HG02840 (cell line): ENCODE measurements around the gene SLC29A4.
"Not testable (repeated sequence)": the region's sequence is repeated elsewhere in the genome, so short reads cannot be mapped to it uniquely, and the experiment has no call there.

Experiments used
- ATAC-seq: cut with Tn5 transposase; IDR thresholded peaks from one replicate; pipeline ENCODE4 v1.9.1; 2021; ENCODE audit warnings: mild to moderate bottlenecking, moderate library complexity, moderate number of reproducible peaks; ENCODE audit not compliant: unreplicated experiment, low FRiP score

Gene SLC29A4

DNA sequence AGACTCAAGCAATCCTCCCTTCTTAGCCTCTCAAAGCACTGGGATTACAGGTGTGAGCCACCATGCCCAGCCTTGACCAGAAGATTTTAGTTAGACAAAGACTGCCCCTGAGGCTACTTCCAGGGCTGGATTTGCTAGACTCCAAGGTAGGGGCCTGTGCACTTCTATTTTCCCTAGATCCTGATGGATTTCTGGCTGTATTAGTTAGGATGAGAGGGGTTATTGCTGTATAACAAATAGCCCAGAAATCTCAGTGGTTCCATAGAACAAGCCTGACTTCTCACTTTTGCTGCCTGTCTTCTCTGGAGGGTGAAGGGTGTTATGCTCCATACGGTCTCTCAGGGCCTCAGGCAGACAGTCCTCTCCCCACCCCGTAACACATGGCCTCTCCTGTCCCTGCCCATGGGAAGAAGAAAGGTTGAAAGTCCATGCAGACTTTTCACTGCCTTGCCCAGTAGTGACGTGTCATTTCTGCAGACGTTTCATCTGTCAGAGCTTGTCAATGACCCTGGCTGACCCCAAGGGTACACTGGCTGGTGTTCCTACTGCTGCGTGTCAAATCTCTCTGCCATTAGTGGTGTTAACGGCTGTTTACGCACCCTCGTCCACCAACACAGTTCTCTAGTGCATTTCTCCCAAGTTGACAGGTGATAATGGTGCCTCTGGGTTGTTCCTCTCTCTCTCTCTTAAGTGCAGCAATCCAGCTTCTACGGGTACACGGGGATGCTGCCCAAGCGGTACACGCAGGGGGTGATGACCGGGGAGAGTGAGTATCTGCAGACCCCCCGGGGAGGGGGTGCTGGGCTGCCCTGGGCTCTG lies 11.6 kb downstream of the SLC29A4 start:
- no peak for ATAC-seq

DNA sequence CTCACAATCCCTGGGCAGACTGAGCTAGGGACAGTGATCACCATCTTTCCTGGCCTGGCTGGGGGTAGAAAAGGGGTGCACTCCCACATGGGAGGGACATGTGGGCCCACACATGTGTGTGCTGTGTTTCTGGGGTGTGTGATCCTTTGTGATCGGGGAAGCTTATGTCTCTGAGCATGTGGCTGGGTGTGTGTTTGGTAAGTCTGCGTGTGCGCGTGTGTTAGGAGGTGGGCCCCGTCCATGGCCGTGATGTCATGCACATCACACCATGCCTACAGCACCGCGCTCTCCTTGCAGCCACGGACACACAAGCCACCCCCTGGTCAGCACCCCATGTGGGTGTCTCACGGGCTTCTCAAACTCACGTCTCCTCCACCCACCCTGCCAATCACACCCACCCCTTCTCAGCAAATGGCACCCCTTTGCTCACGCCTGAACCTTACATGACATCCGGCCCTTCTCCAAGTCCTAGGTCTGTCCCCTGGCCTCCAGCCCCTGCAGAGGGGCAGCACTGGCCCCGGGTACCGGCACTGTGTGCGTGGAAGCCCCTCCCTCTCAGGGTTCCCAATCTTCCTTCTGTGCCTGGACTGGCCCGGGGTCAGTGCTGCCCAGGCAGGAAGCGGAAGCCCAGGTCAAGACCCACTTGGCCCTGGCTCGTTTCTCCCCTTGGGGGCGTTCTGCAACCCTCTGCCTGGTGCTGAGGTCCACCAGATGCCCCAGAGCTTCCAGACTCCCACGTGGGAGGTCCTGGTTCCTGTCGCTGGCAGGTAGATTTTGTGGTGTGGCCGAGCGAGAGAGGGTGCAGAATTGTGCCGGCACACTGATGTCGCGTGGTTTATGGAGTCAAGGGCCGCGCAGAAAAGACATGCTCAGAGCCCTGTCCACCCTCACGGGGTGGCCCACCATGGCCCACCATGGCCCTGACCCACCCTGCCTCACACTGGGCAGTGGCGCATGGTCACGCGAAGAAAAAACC lies 12.6 kb downstream of the SLC29A4 start:
- ATAC-seq, result no peak

DNA sequence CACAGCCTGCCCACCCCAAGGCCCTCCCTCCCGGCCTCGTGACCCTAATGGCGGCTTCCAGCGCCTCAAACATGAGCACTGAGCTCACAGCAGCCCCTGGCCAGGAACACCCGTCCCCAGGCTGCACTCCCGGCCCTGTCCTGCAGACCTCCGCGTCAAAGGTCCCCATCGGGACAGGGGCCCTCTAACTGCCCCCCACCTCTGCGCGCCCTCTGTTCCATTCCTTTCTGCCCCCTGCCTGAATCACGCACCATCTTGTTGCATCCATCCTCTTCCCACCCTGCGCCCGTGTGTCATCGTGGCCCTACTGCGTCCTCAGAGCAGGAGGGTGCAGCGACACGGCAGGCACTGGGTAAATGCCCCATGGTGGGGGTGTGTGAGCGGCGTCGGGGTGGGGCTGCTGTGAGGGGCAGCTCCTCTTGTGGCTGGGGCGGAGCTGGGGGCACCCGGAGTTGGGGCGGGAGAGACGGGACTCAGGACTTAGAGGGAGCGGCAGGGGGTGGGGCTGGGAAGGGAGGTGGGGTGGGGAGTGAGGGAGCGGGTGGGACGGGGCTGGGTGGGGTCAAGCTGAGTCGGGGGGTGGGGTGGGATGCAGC lies 13.4 kb downstream of the SLC29A4 start:
- no peak for ATAC-seq

DNA sequence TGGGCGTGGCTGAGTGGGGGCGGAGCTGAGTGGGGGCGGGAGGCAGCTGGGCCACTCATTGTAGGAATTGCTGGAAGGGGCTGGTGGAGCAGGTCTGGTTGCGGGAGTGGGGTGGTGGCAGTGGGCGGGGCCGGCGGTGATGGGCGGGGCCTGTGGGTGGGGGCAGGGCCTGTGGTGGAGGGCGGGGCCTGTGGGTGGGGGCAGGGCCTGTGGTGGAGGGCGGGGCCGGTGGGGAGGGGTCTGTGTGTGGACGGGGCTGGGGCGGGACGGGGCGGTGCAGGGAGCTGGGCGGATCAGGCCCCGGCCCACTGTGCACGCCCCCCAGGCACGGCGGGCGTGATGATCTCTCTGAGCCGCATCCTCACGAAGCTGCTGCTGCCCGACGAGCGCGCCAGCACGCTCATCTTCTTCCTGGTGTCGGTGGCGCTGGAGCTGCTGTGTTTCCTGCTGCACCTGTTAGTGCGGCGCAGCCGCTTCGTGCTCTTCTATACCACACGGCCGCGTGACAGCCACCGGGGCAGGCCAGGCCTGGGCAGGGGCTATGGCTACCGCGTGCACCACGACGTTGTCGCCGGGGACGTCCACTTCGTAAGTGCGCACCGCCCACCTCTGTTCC lies 14.0 kb downstream of the SLC29A4 start:
- no peak for ATAC-seq

DNA sequence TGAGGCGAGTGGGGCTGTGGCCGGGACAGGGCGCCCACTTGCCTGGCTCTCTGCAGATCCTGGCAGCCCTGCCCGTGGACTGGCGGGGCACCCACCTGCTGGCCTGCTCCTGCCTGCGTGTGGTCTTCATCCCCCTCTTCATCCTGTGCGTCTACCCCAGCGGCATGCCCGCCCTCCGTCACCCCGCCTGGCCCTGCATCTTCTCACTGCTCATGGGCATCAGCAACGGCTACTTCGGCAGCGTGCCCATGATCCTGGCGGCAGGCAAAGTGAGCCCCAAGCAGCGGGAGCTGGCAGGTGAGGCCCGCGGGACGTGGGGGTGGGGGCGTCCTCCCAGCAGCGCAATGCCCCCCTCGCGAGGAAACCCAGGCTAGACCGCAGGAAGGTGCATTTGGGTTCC lies 17.6 kb downstream of the SLC29A4 start:
- no peak for ATAC-seq

DNA sequence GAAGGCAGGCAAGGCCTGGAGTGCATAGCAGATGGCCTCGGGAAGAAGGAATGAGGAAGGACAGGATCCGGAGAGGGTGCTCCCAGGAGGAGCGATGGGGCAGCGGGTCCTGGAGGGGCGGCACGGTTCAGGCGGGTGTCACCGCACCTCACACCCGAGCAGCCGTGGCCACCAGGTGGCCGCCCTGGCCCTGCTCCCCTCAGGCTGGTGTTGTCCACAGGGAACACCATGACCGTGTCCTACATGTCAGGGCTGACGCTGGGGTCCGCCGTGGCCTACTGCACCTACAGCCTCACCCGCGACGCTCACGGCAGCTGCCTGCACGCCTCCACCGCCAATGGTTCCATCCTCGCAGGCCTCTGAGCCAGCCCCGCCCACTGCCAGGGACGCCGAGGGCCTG lies 19.8 kb downstream of the SLC29A4 start:
- ATAC-seq, result no peak

DNA sequence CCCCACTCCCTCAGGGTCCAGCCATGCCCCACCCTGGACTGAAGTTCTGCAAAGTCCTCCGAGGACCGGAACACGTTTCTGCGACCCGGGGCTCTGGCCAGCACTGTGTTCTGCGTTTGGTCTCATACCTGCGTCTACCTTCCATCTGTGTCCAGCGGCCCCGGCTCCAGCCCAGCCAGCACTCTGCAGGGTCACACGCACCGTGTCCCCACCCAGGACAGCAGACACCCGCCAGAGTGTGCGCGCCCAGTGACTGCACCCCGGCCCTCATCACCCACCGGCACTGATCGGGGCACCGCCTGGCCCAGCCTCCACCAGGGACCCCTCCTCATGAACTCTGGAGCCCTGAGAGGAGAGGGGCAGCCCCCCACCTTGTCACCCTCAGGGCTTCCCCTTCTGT lies 20.3 kb downstream of the SLC29A4 start:
- no peak for ATAC-seq

DNA sequence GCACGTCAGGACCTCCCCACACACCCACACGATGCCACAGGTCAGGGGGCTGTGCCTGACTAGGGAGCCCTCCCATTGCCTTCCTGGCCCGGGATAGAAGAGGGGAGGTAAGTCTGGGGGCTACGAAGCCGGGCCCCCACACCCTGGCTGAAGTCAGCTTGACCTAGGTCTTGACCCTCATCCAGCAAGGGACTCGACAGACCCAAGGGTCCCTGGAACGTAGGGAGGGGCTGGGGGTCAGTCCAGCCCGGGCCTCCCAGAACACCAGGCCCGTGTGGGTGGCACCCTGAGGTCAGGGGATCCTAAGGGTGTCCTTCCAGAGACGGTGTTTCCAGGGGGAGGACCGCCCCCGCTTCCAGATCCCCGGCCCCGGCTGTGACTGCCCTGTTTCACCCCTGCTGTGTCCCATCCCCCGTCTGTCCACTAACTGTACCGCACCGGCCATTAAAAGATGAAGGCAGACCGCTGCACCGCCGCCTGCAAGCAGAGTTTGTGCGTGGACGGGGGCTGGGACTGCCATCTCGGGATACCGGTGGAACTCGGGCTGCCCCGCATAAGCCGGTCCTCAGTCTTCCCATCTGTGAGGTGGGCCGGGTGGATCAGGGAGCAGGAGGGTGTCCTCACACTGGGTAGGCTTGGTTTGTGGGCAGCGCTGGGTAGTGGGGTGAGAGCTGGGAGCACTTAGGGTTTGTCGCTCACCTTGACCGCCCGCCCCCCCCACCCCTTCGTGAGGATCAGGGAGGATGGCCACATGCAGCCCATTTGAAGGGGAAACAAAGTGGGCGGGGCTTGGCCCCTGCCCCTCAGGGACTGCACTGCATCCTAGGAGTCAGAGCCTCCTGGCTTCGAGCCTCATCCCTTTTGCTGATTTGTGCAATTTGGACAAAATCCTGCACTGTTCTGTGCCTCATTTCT lies 21.1 kb downstream of the SLC29A4 start:
- ATAC-seq, result no peak

DNA sequence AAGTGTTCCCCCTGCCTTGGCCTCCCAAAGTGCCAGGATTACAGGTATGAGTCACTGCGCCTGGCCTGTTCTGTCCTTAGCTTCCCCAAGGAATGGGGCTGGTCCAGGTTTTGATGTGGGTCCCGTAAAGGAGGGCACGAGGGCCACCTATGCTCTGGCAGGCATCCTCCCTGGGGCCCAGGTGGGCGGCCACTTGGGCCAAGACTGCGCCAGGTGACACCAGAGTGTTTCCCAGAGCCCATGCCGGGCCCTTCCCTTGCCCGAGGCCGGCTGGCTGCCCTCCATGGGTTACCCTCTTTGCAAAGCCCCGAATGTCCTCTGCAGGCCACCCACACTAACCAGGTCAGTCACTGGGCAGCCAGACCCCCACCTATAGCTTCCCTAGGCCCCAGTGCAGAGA lies 22.3 kb downstream of the SLC29A4 start:
- not testable (repeated sequence) for ATAC-seq

DNA sequence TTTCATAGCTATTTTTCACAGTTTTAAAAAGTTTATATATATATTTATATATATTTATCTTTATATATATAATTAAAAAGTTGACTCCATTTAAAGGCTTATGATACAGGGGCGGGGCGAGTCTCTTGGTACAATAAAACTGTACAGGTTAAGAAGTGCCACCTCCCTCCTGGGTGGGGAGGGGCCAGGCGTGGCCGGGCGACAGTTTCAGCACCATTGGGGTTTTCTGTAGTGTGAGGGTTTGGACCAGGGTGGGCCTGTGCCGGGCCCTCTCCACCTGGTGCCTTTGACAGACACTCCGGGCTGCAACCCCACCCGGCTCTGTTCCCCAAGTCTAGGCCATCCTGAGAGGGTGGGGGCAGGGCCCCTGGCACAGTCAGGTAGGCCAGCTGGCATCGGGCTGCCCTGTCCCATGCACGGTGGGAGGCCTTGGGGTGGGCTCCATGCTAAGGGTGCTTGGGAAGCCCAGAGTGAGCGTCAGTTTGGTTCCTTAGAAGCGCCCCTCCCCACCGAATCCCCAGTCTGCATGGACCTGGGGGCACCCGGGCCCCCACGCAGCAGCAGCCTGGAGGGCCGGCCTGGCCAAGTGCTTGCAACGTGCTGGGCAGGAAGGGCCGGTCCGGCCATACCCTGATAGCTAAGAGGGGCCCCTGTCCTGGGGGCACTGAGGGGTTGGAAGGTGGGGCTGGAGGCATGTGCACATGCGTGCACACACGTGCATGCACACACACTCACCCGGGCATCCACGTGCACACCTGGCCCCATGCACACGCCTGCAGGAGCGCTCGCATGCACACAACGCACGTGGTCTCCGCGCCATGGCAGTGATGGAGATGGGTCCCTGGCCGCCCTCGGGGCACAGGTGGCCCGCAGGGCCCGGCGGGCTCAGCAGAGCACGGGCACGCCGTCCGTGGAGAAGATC lies 24.7 kb downstream of the SLC29A4 start:
- ATAC-seq, result not testable (repeated sequence)

DNA sequence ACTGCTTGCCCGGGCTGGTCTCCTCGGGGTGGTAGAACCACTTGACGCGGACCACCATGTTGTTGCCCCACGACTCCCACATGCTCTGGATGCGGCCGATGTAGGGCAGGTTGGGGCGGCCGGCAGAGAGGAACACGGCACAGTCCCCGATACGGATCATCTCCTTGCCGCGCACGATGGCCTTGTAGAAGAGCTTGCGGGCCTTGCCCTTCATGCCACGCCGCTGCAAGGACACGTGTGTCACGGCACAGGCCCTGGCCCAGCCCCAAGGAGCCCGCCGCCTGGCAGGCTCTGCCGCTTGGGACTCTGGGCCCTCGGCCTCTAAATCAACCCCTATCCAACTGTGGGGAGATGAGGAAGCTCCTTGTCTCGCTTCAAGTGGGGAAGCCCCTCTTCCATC lies 26.4 kb downstream of the SLC29A4 start:
- no peak for ATAC-seq

DNA sequence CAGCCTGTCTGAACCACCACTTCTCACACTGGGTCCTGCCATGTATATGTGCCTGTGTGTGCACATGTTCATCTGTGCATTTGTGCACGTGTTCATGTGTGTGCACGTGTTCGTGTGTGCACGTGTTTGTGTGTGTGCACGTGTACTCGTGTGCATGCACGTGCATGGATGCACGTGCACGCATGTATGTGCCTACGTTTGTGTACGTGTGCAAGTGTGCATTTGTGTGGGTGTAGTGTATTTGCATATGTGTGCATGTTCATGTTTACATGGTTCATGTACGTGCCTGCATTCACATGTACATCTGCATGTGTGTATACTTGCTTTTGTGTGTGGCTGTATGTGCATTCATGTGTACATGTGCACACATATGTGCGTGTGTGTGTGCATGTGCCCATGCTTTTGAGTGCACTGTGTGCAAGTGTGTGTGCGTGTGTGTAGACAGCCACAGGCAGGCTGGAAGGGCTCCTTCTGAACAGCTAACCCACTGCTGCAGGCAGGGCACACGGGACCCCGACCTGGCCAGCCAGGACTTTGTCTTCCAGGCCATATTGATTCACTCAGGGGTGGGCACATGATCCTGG lies 28.2 kb downstream of the SLC29A4 start:
- ATAC-seq, result no peak

DNA sequence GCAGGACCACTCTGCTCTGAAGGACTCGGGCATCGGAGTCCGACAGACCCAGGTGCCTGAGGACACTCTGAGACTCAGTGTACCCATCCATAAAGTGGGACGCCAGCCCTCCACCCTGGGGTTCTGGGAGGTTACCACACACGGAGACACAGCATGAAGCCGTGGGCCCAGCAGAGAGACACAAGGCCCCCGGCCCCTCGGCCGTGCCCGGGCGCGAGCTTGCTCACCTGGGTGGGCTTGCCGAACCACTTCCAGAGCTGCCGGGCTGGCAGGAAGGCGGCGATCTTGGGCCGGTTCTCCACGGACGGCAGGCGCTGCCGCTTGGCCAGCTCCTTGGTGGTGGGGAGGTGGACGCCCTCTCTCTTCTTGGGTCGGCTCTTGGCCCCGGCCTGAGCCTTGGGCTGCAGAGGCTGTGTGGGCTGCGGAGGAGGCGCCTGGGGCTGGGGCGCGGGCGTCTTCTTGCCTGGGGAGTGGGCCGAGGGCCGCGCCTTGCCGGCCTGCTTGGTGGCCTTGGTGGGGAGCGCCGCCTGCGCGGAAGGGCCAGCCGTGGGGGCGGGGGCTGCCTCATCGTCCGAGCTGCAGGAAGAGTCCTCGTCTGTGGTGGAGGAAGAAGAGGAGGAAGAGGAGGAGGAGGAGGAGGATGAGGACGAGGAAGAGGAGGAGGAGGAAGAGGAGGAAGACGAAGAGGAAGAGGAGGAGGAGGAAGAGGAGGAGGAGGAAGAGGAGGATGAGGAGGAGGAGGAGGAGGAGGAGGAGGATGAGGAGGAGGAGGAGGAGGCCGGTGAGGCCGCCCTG lies 29.7 kb downstream of the SLC29A4 start:
- not testable (repeated sequence) for ATAC-seq

DNA sequence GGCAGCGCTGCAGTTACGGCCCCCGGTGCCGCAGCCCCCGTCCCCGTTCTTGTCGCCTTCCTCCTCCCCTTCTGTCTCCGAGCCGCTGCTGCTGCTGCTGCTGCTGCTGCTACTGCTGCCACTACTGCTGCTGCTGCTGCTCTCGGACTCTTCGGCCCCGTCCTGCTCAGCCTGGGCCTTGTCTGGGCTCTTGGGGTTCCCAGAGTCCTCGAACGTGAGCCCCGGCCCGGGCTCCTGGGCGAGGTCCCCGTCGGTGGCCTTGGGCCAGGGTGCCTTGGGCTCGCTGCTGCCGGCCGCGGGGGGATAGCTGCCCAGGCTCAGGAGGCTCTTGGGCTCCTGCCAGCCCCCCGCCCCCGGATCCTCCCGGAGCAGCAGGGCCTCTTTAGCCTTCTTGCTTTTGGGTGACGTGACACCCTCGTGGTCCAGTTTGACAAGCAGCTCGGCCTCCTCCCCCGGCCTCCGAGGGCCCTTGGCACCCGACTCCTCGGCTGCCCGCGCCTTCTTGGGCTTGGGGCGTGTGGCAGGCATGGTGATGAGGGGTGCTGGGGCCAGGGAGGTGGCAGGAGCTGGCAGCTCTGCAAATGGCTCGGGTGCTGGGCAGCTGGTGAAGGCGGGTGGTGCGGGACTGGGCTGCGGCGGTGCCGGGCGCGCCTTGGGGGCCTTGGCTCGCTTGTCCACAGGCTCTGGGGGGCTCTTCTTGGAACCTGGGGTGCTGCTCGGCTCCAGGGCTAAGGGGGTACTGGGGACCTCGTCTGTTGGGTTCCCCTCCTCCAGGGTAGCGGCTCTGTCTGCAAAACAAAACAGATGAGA lies 30.5 kb downstream of the SLC29A4 start:
- not testable (repeated sequence) for ATAC-seq

DNA sequence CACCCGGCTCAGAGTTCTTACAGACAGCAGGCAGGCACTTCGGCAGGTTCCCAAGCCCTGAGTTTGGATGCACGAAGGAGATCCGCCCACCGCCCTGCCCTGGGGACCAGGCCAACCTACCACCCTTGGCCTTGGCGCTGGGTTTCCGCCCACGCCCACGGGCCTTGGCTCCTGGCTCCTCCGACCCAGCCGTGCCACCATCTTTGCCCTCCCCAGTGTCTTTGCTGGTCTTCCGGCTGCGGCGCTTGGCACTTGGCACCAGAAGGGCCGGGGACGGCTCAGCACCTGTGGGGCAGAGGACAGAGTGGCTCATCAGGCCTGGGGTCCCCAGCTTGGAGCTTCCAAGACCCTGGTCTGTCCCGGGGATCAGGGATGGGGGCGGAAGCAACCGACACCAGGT lies 32.1 kb downstream of the SLC29A4 start:
- no peak for ATAC-seq

DNA sequence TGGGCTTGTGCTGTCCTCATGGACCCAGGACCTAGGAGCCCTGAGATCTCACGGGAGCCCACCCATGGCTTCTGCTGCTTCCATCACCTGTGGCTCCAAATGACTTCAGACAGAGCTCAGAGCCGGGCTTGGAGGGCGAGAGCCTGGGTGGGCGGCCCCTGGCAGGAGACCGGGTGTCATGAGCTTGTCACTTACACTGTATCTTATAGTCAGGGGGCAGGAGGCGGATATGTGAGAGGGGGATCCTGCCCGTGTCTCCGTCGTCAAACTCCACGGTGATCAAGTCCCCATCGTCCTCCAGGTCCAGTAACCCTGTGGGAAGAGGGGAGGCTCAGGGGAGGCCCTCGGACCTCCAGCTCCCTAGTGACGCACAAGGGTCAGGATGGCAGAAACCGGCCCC lies 33.0 kb downstream of the SLC29A4 start:
- no peak for ATAC-seq

DNA sequence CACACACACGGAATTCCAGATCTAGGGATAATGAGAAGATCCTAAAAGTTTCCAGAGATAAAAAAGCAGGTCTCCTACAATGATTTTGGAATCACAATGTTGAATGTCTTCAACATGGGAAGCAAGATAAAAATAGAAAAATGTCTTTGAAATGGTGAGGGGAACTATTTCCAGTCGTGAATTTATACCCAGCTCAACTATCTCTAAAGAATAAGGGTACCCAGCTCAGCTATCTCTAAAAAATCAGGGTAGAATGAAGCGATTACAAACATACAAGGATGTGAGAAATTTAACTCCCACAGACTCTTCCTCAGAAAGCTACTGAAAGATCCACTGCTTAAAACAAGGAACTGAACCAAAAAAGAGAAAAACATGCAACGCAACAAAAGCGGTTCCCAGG lies 35.9 kb downstream of the SLC29A4 start:
- not testable (repeated sequence) for ATAC-seq
